ENCODE measurements around the gene NPR2. TPM values are rescaled to one million over a fixed set of nuclear protein-coding genes. Genes with fewer than 3 reads are reported as not detected.

NPR2 gene
- total and polyA plus RNA-seq, 7 donors = 0.60 to 26.6 (median 20.3) TPM

GRCh38 chr9:35745569-35745968, 45.8 kb upstream of the NPR2 start:
- Histone ChIP-seq H3K36me3 (peaks cover 15 to 50% (median 39%) of the 10 kb centered on the region in 4 donors), H3K27ac (peak overlapping the region; percentile 90 to 97 (median 92)), H3K4me3 (peak overlapping the region in 2 of 4 donors; percentile 87 to 88), H3K27me3 (no peaks in the 10 kb centered on the region), H3K4me1 (peaks cover 0 to 68% (median 61%) of the 10 kb centered on the region in 4 donors), H3K9me3 (no peaks in the 10 kb centered on the region)
- WGBS, 2 donors = 23 to 83% methylated on average over 1 of the region's 1 CpG
- TF ChIP-seq POLR2A (IDR thresholded peaks at IDR 0.05) (no peak), CTCF (IDR thresholded peaks at IDR 0.05) (no peak), POLR2AphosphoS5 (IDR thresholded peaks at IDR 0.05) (no peak), EP300 (IDR thresholded peaks at IDR 0.05) (no peak)
- intact Hi-C loops (cut with DNase I) = loop anchor here (5.0 to 10.0 kb wide), 4 partner anchors 67 to 1081 kb away; partner anchors contain the start of genes CCL27 and SPAG8
- DNase-seq = no peak

GRCh38 chr9:35746583-35746982, 44.8 kb upstream of the NPR2 start:
- no peaks in the 10 kb centered on the region for H3K27me3 ChIP-seq
- no peaks in the 10 kb centered on the region for H3K9me3 ChIP-seq
- peaks cover 13 to 50% (median 39%) of the 10 kb centered on the region in 4 donors for H3K36me3 ChIP-seq
- intact Hi-C loops (cut with DNase I) = loop anchor here (5.0 to 10.0 kb wide), 4 partner anchors 66 to 1082 kb away; partner anchors contain the start of genes CCL27 and SPAG8
- H3K4me3 ChIP-seq = peak overlapping the region; percentile 87 to 97 (median 89)
- WGBS, 2 donors = 10 to 61% methylated on average over 3 of the region's 3 CpGs
- DNase-seq = no peak
- H3K4me1 ChIP-seq = peaks cover 0 to 71% (median 64%) of the 10 kb centered on the region in 4 donors
- peak overlapping the region; percentile 90 to 97 (median 92) for H3K27ac ChIP-seq
- TF ChIP-seq POLR2A (IDR thresholded peaks at IDR 0.05) (no peak), POLR2AphosphoS5 (IDR thresholded peaks at IDR 0.05) (no peak), CTCF (IDR thresholded peaks at IDR 0.05) (no peak), EP300 (IDR thresholded peaks at IDR 0.05) (no peak)

GRCh38 chr9:35748242-35748857, 43.0 kb upstream of the NPR2 start:
- Histone ChIP-seq H3K4me1 (peaks cover 0 to 65% (median 60%) of the 10 kb centered on the region in 4 donors), H3K27me3 (no peaks in the 10 kb centered on the region), H3K4me3 (peak overlapping the region; percentile 87 to 97 (median 89)), H3K36me3 (peaks cover 17 to 50% (median 41%) of the 10 kb centered on the region in 4 donors), H3K27ac (peak overlapping the region; percentile 90 to 97 (median 92)), H3K9me3 (no peaks in the 10 kb centered on the region)
- no peak for DNase-seq
- intact Hi-C loops (cut with DNase I) = loop anchor here (5.0 to 10.0 kb wide), 4 partner anchors 64 to 1084 kb away; partner anchors contain the start of genes CCL27 and SPAG8
- 0 to 1% methylated on average over 24 of the region's 24 CpGs for WGBS, 2 donors
- TF ChIP-seq CTCF (IDR thresholded peaks at IDR 0.05) (no peak), POLR2A (IDR thresholded peaks at IDR 0.05) (peak in 1 of 2 donors; percentile 14), POLR2AphosphoS5 (IDR thresholded peaks at IDR 0.05) (no peak), EP300 (IDR thresholded peaks at IDR 0.05) (no peak)

- Histone ChIP-seq H3K4me3 (peak within 1 kb of the TSS; percentile 87 to 97 (median 89)), H3K36me3 (peaks cover 18 to 50% (median 41%) of the 10 kb centered on the region in 4 donors), H3K4me1 (peaks cover 0 to 58% (median 56%) of the 10 kb centered on the region in 4 donors), H3K9me3 (no peaks in the 10 kb centered on the region), H3K27me3 (no peaks in the 10 kb centered on the region), H3K27ac (peak within 1 kb of the TSS; percentile 90 to 97 (median 92))
- TF ChIP-seq POLR2AphosphoS5 (IDR thresholded peaks at IDR 0.05) = peak; percentile 61 to 89 (median 84)
- no peak for TF ChIP-seq CTCF (IDR thresholded peaks at IDR 0.05)
- peak; percentile 34 to 62 for TF ChIP-seq POLR2A (IDR thresholded peaks at IDR 0.05)
- DNase-seq = peak; percentile 92
- intact Hi-C loops (cut with DNase I) = loop anchor here (5.0 to 10.0 kb wide), 4 partner anchors 63 to 1084 kb away; partner anchors contain the start of genes CCL27 and SPAG8
- 0% methylated on average over 69 of the region's 69 CpGs for WGBS, 2 donors
Observed at GRCh38 chr9:35748858-35749514, 42.4 kb upstream of the NPR2 start, which contains the start of the genes GBA2 and RGP1. TSS of gene GBA2 (minus strand) at chr9:35749228. CDS start at chr9:35748704, 524 bp downstream. TSS of gene RGP1 (plus strand) at chr9:35749287. CDS start at chr9:35749756, 469 bp downstream.

Data from sigmoid colon (tissue), 7 donors.